SK-N-SH treated with all-trans-retinoic acid at 6 μM for 48 hours (cell line): Measurements from ENCODE around the gene STK11.

Experiments
- ARNTL ChIP-seq: fragments of 450-650 bp; formaldehyde crosslinking; IDR thresholded peaks from 2 replicates; pipeline ENCODE4 v1.5.0; 2020; ENCODE audit warnings: low read depth, mild to moderate bottlenecking, moderate library complexity, borderline replicate concordance
- CREB5 ChIP-seq: fragments of 250-450 bp; sonication (Bioruptor Pico); IDR thresholded peaks from 2 replicates; pipeline ENCODE4 v1.5.1; 2020; ENCODE audit warnings: low read depth, mild to moderate bottlenecking, moderate library complexity
- CSRNP3 ChIP-seq: fragments of 250-450 bp; sonication (Bioruptor Pico); IDR thresholded peaks from 2 replicates; pipeline ENCODE4 v1.5.1; 2021; ENCODE audit warnings: mild to moderate bottlenecking, moderate library complexity
- ESRRG ChIP-seq: fragments of 250-450 bp; sonication (Bioruptor Pico); IDR thresholded peaks from 2 replicates; pipeline ENCODE4 v1.6.1; 2021; ENCODE audit warnings: mild to moderate bottlenecking
- GLIS3 ChIP-seq: fragments of 250-450 bp; sonication (Bioruptor Pico); IDR thresholded peaks from 2 replicates; pipeline ENCODE4 v1.5.0; 2020; ENCODE audit warnings: mild to moderate bottlenecking, moderate library complexity
- OSR1 ChIP-seq: fragments of 250-450 bp; sonication (Bioruptor Pico); IDR thresholded peaks from 2 replicates; pipeline ENCODE4 v1.8.0; 2022; ENCODE audit warnings: moderate library complexity, mild to moderate bottlenecking, inconsistent platforms
- PPARA ChIP-seq: fragments of 250-450 bp; sonication (Bioruptor Pico); IDR thresholded peaks from 2 replicates; pipeline ENCODE4 v1.5.0; 2020; ENCODE audit warnings: mild to moderate bottlenecking, borderline replicate concordance
- TOX ChIP-seq: fragments of 250-450 bp; sonication (Bioruptor Pico); IDR thresholded peaks from 2 replicates; pipeline ENCODE4 v1.8.0; 2021; ENCODE audit warnings: mild to moderate bottlenecking, moderate library complexity, borderline replicate concordance
- ZC3H10 ChIP-seq: fragments of 250-450 bp; sonication (Bioruptor Pico); IDR thresholded peaks from 2 replicates; pipeline ENCODE4 v1.5.1; 2021; ENCODE audit warnings: mild to moderate bottlenecking, moderate library complexity
- ZFP30 ChIP-seq: fragments of 450-650 bp; formaldehyde crosslinking; IDR thresholded peaks from 2 replicates; pipeline ENCODE4 v1.5.0; 2022; ENCODE audit warnings: mild to moderate bottlenecking, moderate library complexity

DNA sequence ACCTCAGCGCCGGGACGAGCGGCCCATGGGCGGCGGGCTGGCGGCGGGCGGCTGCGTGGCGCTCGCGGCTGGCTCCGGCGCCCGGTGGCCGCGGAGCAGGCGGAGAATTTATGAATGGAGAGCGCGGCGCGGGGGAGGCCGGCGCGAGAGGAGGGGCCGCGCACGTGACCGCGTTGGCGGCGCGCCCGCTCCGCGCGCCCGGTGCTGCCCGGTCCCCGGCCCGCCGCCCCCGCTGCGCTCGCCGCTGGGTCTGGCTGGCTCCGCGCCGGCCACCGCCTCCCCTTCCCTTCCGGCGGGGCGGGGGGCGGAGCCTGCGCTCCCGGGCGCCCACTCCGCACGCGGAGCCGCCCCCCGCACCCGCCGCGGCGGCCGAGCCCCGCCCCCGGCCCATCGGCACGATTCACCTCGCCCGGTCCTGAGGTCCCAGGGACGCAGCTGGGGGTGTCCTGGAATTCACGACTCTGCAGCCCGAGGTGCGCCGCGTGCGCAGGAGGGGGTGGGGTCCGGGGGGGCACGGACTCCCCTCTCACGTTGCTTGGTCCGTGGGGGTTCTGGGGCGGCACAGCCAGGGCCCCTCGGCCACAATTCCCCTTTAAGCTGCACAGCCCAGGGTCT is 32.3 kb downstream of the STK11 start, which contains the start of gene CBARP:
- TF ChIP-seq ESRRG (CRISPR knock-in tag), result no peak
- TF ChIP-seq OSR1 (CRISPR knock-in tag), result no peak
- TF ChIP-seq ARNTL (CRISPR knock-in tag), result no peak
- TF ChIP-seq ZFP30, result no peak
- TF ChIP-seq CSRNP3 (CRISPR knock-in tag), result no peak
- no peak for TF ChIP-seq CREB5 (CRISPR knock-in tag)
- TF ChIP-seq ZC3H10 (CRISPR knock-in tag), result no peak
- no peak for TF ChIP-seq TOX (CRISPR knock-in tag)
- TF ChIP-seq GLIS3 (CRISPR knock-in tag), result no peak
- TF ChIP-seq PPARA (CRISPR knock-in tag), result no peak
